ENCODE measurements around the gene GPR101.
"Not testable (repeated sequence)": the region's sequence is repeated elsewhere in the genome, so short reads cannot be mapped to it uniquely, and the experiment has no call there.

GPR101 gene

GRCh38 chrX:137031039-137031438, 2.8 kb downstream of the GPR101 start:
- TF ChIP-seq EZH2 (optimal IDR thresholded peaks at IDR 0.05; ENCODE audit: low read depth, low read length) (no peak), CTCF (IDR thresholded peaks at IDR 0.05; ENCODE audit: low read length) (no peak), EZH2phosphoT487 (IDR thresholded peaks at IDR 0.05; ENCODE audit: low read length) (no peak)

GRCh38 chrX:137028699-137029098, 5.1 kb downstream of the GPR101 start:
- no peaks in the 10 kb centered on the region for H3F3A ChIP-seq (ENCODE audit: insufficient read depth, low read length)
- no peak overlapping the region for H2AFZ ChIP-seq (ENCODE audit: low read length)
- H3K27me3 ChIP-seq (replicated peaks; ENCODE audit: insufficient read depth, low read length) = peaks cover 9% of the 10 kb centered on the region
- no peaks in the 10 kb centered on the region for H3K79me2 ChIP-seq (ENCODE audit: low read length)
- TF ChIP-seq CTCF (IDR thresholded peaks at IDR 0.05; ENCODE audit: low read length) (no peak), EZH2 (optimal IDR thresholded peaks at IDR 0.05; ENCODE audit: low read depth, low read length) (no peak), EZH2phosphoT487 (IDR thresholded peaks at IDR 0.05; ENCODE audit: low read length) (no peak)
- H3K27ac ChIP-seq (ENCODE audit: low read length) = no peak overlapping the region
- DNase-seq = no peak
- no peaks in the 10 kb centered on the region for H3K36me3 ChIP-seq (replicated peaks; ENCODE audit: insufficient read depth, low read length)
- no peaks in the 10 kb centered on the region for H3K9me2 ChIP-seq (replicated peaks; ENCODE audit: insufficient read depth, low read length)
- H3K4me2 ChIP-seq (ENCODE audit: low read depth, low read length) = no peak overlapping the region
- no peak overlapping the region for H3K4me3 ChIP-seq (ENCODE audit: low read length)
- H3K9me3 ChIP-seq (replicated peaks; ENCODE audit: insufficient read depth, low read length) = no peaks in the 10 kb centered on the region
- H3K4me1 ChIP-seq (ENCODE audit: low read length) = no peaks in the 10 kb centered on the region
- H4K20me1 ChIP-seq (ENCODE audit: insufficient read depth, low read length) = no peaks in the 10 kb centered on the region
- no peak overlapping the region for H3K9ac ChIP-seq (ENCODE audit: low read length)

More at GRCh38 chrX:137031039-137031438, 2.8 kb downstream of the GPR101 start:
- H3K79me2 ChIP-seq (ENCODE audit: low read length) = no peaks in the 10 kb centered on the region
- no peak overlapping the region for H2AFZ ChIP-seq (ENCODE audit: low read length)
- H3K27ac ChIP-seq (ENCODE audit: low read length) = no peak overlapping the region
- peaks cover 16% of the 10 kb centered on the region for H3K27me3 ChIP-seq (replicated peaks; ENCODE audit: insufficient read depth, low read length)
- no peak overlapping the region for H3K4me2 ChIP-seq (ENCODE audit: low read depth, low read length)
- no peak for DNase-seq
- H3F3A ChIP-seq (ENCODE audit: insufficient read depth, low read length) = no peaks in the 10 kb centered on the region
- H3K36me3 ChIP-seq (replicated peaks; ENCODE audit: insufficient read depth, low read length) = no peaks in the 10 kb centered on the region
- no peaks in the 10 kb centered on the region for H4K20me1 ChIP-seq (ENCODE audit: insufficient read depth, low read length)
- no peaks in the 10 kb centered on the region for H3K9me2 ChIP-seq (replicated peaks; ENCODE audit: insufficient read depth, low read length)
- no peaks in the 10 kb centered on the region for H3K4me1 ChIP-seq (ENCODE audit: low read length)
- H3K9me3 ChIP-seq (replicated peaks; ENCODE audit: insufficient read depth, low read length) = no peaks in the 10 kb centered on the region
- no peak overlapping the region for H3K4me3 ChIP-seq (ENCODE audit: low read length)
- no peak overlapping the region for H3K9ac ChIP-seq (ENCODE audit: low read length)

GRCh38 chrX:137025930-137026329, 7.9 kb downstream of the GPR101 start:
- no peak overlapping the region for H3K4me2 ChIP-seq (ENCODE audit: low read depth, low read length)
- H2AFZ ChIP-seq (ENCODE audit: low read length) = no peak overlapping the region
- no peak for DNase-seq
- H3K4me3 ChIP-seq (ENCODE audit: low read length) = no peak overlapping the region
- no peaks in the 10 kb centered on the region for H3K4me1 ChIP-seq (ENCODE audit: low read length)
- no peaks in the 10 kb centered on the region for H3K9me2 ChIP-seq (replicated peaks; ENCODE audit: insufficient read depth, low read length)
- H3K9me3 ChIP-seq (replicated peaks; ENCODE audit: insufficient read depth, low read length) = no peaks in the 10 kb centered on the region
- H4K20me1 ChIP-seq (ENCODE audit: insufficient read depth, low read length) = no peaks in the 10 kb centered on the region
- H3F3A ChIP-seq (ENCODE audit: insufficient read depth, low read length) = no peaks in the 10 kb centered on the region
- no peak overlapping the region for H3K27ac ChIP-seq (ENCODE audit: low read length)
- H3K79me2 ChIP-seq (ENCODE audit: low read length) = no peaks in the 10 kb centered on the region
- no peak for TF ChIP-seq EZH2phosphoT487 (IDR thresholded peaks at IDR 0.05; ENCODE audit: low read length)
- TF ChIP-seq EZH2 (optimal IDR thresholded peaks at IDR 0.05; ENCODE audit: low read depth, low read length) = no peak
- no peak for TF ChIP-seq CTCF (IDR thresholded peaks at IDR 0.05; ENCODE audit: low read length)
- H3K36me3 ChIP-seq (replicated peaks; ENCODE audit: insufficient read depth, low read length) = no peaks in the 10 kb centered on the region
- no peak overlapping the region for H3K9ac ChIP-seq (ENCODE audit: low read length)
- no peaks in the 10 kb centered on the region for H3K27me3 ChIP-seq (replicated peaks; ENCODE audit: insufficient read depth, low read length)

GRCh38 chrX:137000236-137000635, 33.6 kb downstream of the GPR101 start:
- H3K9ac ChIP-seq (ENCODE audit: low read length); H3K27me3 ChIP-seq (replicated peaks; ENCODE audit: insufficient read depth, low read length); H3K36me3 ChIP-seq (replicated peaks; ENCODE audit: insufficient read depth, low read length); H3K79me2 ChIP-seq (ENCODE audit: low read length); H3F3A ChIP-seq (ENCODE audit: insufficient read depth, low read length); H3K9me3 ChIP-seq (replicated peaks; ENCODE audit: insufficient read depth, low read length); H3K4me1 ChIP-seq (ENCODE audit: low read length); H3K4me2 ChIP-seq (ENCODE audit: low read depth, low read length); H4K20me1 ChIP-seq (ENCODE audit: insufficient read depth, low read length); H2AFZ ChIP-seq (ENCODE audit: low read length); H3K4me3 ChIP-seq (ENCODE audit: low read length); H3K9me2 ChIP-seq (replicated peaks; ENCODE audit: insufficient read depth, low read length); DNase-seq; H3K27ac ChIP-seq (ENCODE audit: low read length): not testable (repeated sequence)

Measured in MM.1S (cell line).